PC-9 (cell line): ENCODE measurements around the gene TCF12. TPM values are rescaled to one million over a fixed set of nuclear protein-coding genes. Genes with fewer than 3 reads are reported as not detected.

Experiments used
- BruUV-seq: library from RNA; stranded (reverse); fragments of 400-500 nt; replicated peaks from 2 replicates; lab custom pipeline; 2021; lab: Mats Ljungman, UMichigan
- CTCF ChIA-PET: fragments of 300-600 bp; sonication (Branson Sonifier 250); formaldehyde crosslinking; loops from one replicate; lab custom pipeline; 2022; ENCODE audit warnings: antibody characterized with exemption; lab: Charles Lee
- POLR2A ChIA-PET: fragments of 300-600 bp; sonication (Branson Sonifier 250); formaldehyde crosslinking; loops from one replicate; lab custom pipeline; 2022; ENCODE audit warnings: antibody characterized with exemption; ENCODE audit not compliant: unreplicated experiment; lab: Charles Lee
- DNase-seq, 2 experiments: peaks; one replicate each; pipeline versions ENCODE4 v3.0.0 to v3.0.0-alpha.2; 2015 to 2022; ENCODE audit warnings: mixed read lengths in 1 of 2
- H2AFZ ChIP-seq: fragments of 200-600 bp; sonication (generic); 2 replicates; pipeline ENCODE4 v1.8.1; 2017; ENCODE audit warnings: antibody characterized with exemption
- H3F3A ChIP-seq: fragments of 200-600 bp; sonication (generic); 2 replicates; pipeline ENCODE4 v1.8.1; 2017; ENCODE audit warnings: antibody characterized with exemption, mild to moderate bottlenecking, low read depth; ENCODE audit not compliant: insufficient read depth
- H3K27ac ChIP-seq: fragments of 200-600 bp; sonication (generic); 2 replicates; pipeline ENCODE4 v1.6.1; 2016; ENCODE audit warnings: mixed run types
- H3K27me3 ChIP-seq: fragments of 200-600 bp; sonication (generic); 2 replicates; pipeline ENCODE4 v1.6.1; 2016; ENCODE audit warnings: low read depth, mixed run types; ENCODE audit not compliant: insufficient read depth
- H3K36me3 ChIP-seq: fragments of 200-600 bp; sonication (generic); 2 replicates; pipeline ENCODE4 v1.6.1; 2016; ENCODE audit warnings: low read depth, mixed run types
- H3K4me1 ChIP-seq: fragments of 200-600 bp; sonication (generic); replicated peaks from 2 replicates; pipeline ENCODE4 v1.6.1; 2016; ENCODE audit warnings: mixed run types; ENCODE audit not compliant: insufficient read depth
- H3K4me2 ChIP-seq: fragments of 200-600 bp; sonication (generic); 2 replicates; pipeline ENCODE4 v1.6.1; 2017; ENCODE audit warnings: mixed run types
- H3K4me3 ChIP-seq: fragments of 200-600 bp; sonication (generic); 2 replicates; pipeline ENCODE4 v1.6.1; 2016; ENCODE audit warnings: mixed run types
- H3K79me2 ChIP-seq: fragments of 200-600 bp; sonication (generic); 2 replicates; pipeline ENCODE4 v1.6.1; 2017; ENCODE audit warnings: low read depth, mixed run types
- H3K9me2 ChIP-seq: fragments of 200-600 bp; sonication (generic); 2 replicates; pipeline ENCODE4 v1.8.1; 2017; ENCODE audit warnings: mild to moderate bottlenecking; ENCODE audit not compliant: insufficient read depth
- H3K9me3 ChIP-seq: fragments of 200-600 bp; sonication (generic); 2 replicates; pipeline ENCODE4 v1.8.1; 2016; ENCODE audit warnings: low read depth; ENCODE audit not compliant: insufficient read depth
- H4K20me1 ChIP-seq: fragments of 200-600 bp; sonication (generic); 2 replicates; pipeline ENCODE4 v1.8.1; 2017; ENCODE audit not compliant: insufficient read depth
- EZH2 ChIP-seq: fragments of 200-600 bp; sonication (generic); IDR thresholded peaks from 2 replicates; pipeline ENCODE4 v1.8.0; 2017; ENCODE audit warnings: antibody characterized with exemption, low read depth
- intact Hi-C: fragments of 100-400 bp; cut with micrococcal nuclease; formaldehyde crosslinking; loops from one replicate; pipeline ENCODE4 v1.10.0; 2022; ENCODE audit not compliant: unreplicated experiment
- total RNA-seq: library from RNA; stranded (reverse); gene quantifications from 2 replicates; pipeline ENCODE4 v1.2.3, GENCODE V29; 2021
- TF ChIP-seq, protein P1 (sequence below): fragments of 200-600 bp; sonication (generic); conservative IDR thresholded peaks from 2 replicates; pipeline ENCODE4 v1.6.1; 2017; ENCODE audit warnings: mixed run types, antibody characterized with exemption, mild to moderate bottlenecking, moderate library complexity

TCF12 gene
- total RNA-seq, 1 experiment from 2014 or later = 60.1 TPM

DNA sequence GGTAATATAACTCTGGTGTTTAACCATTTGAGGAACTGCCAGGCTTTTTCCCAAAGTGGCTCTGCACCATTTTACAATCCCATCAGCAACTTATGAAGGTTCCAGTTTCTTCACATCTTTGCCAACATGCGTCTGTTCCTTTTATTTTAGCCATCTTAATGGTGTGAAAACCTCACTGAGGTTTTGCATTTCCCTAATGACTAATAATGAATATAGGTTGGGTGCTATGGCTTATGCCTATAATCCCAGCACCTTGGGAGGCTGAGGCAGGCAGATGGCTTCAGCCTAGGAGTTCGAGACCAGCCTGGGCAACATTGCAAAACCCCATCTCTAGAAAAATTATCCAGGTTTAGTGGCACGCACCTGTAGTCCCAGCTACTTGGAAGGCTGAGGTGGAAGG is 210.6 kb downstream of the TCF12 start:
- H3K4me2 ChIP-seq = no peak overlapping the region
- no peaks in the 10 kb centered on the region for H3F3A ChIP-seq
- no peak overlapping the region for H2AFZ ChIP-seq
- H3K4me1 ChIP-seq = no peaks in the 10 kb centered on the region
- no peaks in the 10 kb centered on the region for H3K9me2 ChIP-seq
- intact Hi-C loops = no loop called here
- no peak overlapping the region for H3K27ac ChIP-seq
- no peaks in the 10 kb centered on the region for H3K36me3 ChIP-seq
- BruUV-seq = no TSS peak
- ChIA-PET CTCF (no interaction called here), POLR2A (no interaction called here)
- no peak overlapping the region for H3K4me3 ChIP-seq
- no peaks in the 10 kb centered on the region for H3K27me3 ChIP-seq
- no peaks in the 10 kb centered on the region for H3K79me2 ChIP-seq
- no peaks in the 10 kb centered on the region for H3K9me3 ChIP-seq
- no peaks in the 10 kb centered on the region for H4K20me1 ChIP-seq
- TF ChIP-seq, protein P1, sequence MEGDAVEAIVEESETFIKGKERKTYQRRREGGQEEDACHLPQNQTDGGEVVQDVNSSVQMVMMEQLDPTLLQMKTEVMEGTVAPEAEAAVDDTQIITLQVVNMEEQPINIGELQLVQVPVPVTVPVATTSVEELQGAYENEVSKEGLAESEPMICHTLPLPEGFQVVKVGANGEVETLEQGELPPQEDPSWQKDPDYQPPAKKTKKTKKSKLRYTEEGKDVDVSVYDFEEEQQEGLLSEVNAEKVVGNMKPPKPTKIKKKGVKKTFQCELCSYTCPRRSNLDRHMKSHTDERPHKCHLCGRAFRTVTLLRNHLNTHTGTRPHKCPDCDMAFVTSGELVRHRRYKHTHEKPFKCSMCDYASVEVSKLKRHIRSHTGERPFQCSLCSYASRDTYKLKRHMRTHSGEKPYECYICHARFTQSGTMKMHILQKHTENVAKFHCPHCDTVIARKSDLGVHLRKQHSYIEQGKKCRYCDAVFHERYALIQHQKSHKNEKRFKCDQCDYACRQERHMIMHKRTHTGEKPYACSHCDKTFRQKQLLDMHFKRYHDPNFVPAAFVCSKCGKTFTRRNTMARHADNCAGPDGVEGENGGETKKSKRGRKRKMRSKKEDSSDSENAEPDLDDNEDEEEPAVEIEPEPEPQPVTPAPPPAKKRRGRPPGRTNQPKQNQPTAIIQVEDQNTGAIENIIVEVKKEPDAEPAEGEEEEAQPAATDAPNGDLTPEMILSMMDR = no peak
- TF ChIP-seq EZH2 = no peak
- DNase-seq = no peak

DNA sequence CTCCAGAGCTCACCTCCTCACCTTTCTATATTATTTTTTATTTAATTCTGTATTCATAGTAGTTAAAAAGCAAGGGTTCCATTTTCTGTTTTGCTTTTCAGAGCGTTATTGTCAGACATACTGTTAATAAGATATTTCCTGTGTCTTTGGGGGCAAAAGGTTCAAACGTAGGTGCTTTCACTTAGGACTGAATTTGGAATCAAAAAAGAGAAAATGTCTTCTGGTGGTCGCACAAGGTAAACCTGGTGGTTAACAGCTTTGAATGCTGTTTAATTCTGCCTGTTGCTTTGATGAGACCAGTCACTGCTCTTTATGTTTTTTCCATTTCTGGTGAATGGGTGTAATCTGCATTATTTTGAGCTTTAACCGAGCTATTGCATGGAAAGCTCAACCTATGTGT is 212.5 kb downstream of the TCF12 start:
- ChIA-PET CTCF (no interaction called here), POLR2A (interaction anchor here (0.5 kb wide), 1 partner anchor 99 kb away, joined by 8 read pairs; no protein-coding TSS in a partner anchor)
- H3K4me1 ChIP-seq = no peaks in the 10 kb centered on the region
- no peak overlapping the region for H3K4me2 ChIP-seq
- no peak for TF ChIP-seq EZH2
- TF ChIP-seq, protein P1 = no peak
- no TSS peak for BruUV-seq
- no peaks in the 10 kb centered on the region for H3K9me3 ChIP-seq
- H3K4me3 ChIP-seq = no peak overlapping the region
- intact Hi-C loops = loop anchor here (10.0 kb wide), 1 partner anchor 636 kb away; no protein-coding TSS in a partner anchor
- H2AFZ ChIP-seq = no peak overlapping the region
- no peak overlapping the region for H3K27ac ChIP-seq
- H3K79me2 ChIP-seq = no peaks in the 10 kb centered on the region
- DNase-seq = no peak
- H3K27me3 ChIP-seq = no peaks in the 10 kb centered on the region
- H3K9me2 ChIP-seq = no peaks in the 10 kb centered on the region
- no peaks in the 10 kb centered on the region for H4K20me1 ChIP-seq
- H3K36me3 ChIP-seq = no peaks in the 10 kb centered on the region
- no peaks in the 10 kb centered on the region for H3F3A ChIP-seq

DNA sequence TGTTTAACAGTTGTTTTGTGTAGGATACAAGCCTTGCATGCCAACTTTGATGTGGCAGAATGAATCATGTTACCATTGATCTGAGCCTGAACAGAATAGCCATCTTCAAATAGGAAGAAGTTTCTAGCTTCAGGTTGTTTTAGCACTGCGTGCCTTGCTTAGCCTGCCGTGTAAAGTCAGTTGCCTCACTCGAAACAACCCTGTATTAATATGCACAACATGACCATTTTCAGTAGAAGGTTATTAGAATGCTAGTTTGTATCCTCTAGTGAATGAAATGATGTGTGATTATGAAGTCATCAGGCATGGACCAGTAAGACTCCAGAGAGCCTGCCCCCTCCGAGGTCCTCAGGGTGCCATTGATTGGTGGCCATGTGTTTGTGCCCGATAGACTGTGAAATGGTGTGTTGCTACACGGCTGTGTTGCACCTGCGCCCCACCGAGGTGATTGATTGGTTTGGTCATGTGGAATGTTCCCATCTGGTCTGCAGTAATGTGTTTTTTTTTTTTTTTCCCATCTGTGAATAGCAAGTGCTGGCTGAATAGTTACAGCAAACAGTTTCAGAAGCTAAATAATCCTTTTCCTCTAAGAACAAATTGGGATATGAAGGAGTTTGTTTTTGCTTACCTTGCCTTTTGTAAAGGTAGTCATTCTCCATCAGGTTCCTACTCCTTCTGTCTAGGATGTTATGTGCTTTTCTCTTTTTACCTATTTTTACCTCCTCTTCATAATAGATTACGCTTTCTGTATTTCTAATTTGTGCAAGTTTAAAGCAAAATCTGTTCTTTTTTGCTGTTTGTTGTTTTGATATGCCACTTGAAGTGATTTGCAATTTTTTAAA is 214.9 kb downstream of the TCF12 start:
- POLR2A ChIA-PET = no interaction called here
- BruUV-seq = no TSS peak
- Histone ChIP-seq H3K9me3 (no peaks in the 10 kb centered on the region), H3K4me1 (no peaks in the 10 kb centered on the region), H3K4me2 (no peak overlapping the region), H3K4me3 (no peak overlapping the region), H3K27ac (no peak overlapping the region), H3K27me3 (no peaks in the 10 kb centered on the region), H3K9me2 (no peaks in the 10 kb centered on the region), H3K79me2 (no peaks in the 10 kb centered on the region), H4K20me1 (no peaks in the 10 kb centered on the region), H3F3A (no peaks in the 10 kb centered on the region), H3K36me3 (no peaks in the 10 kb centered on the region), H2AFZ (no peak overlapping the region)
- DNase-seq = no peak
- no peak for TF ChIP-seq EZH2
- TF ChIP-seq, protein P1 = no peak
- CTCF ChIA-PET = no interaction called here
- intact Hi-C loops = loop anchor here (10.0 kb wide), 1 partner anchor 639 kb away; no protein-coding TSS in a partner anchor
